Ascending aorta (tissue), 2 donors: ENCODE results near the gene GPALPP1. TPM values are rescaled to one million over a fixed set of nuclear protein-coding genes. Genes with fewer than 3 reads are reported as not detected.
A peak's percentile ranks its signal among the peaks of the same experiment; 100 is the strongest.
"Not testable (repeated sequence)": the region's sequence is repeated elsewhere in the genome, so short reads cannot be mapped to it uniquely, and the experiment has no call there.

Source experiments
- DNase-seq, 2 donors: peaks; one replicate each; pipeline ENCODE4 v3.0.0-alpha.2; 2019; ENCODE audit warnings: low spot score in 2 of 2
- H3K27ac ChIP-seq, 2 donors: fragments of 200-600 bp; sonication (generic); one replicate each; pipeline ENCODE4 v1.5.1; 2016 to 2017; ENCODE audit warnings: mild to moderate bottlenecking in 1 of 2
- H3K27me3 ChIP-seq: fragments of 200-600 bp; sonication (generic); one replicate; pipeline ENCODE4 v1.5.1; 2017
- H3K36me3 ChIP-seq, 2 donors: fragments of 200-600 bp; sonication (generic); one replicate each; pipeline ENCODE4 v1.5.1; 2016
- H3K4me1 ChIP-seq, 2 donors: fragments of 200-600 bp; sonication (generic); one replicate each; pipeline ENCODE4 v1.5.1; 2016 to 2017; ENCODE audit warnings: mild to moderate bottlenecking in 1 of 2
- H3K4me3 ChIP-seq, 2 donors: fragments of 200-600 bp; sonication (generic); one replicate each; pipeline ENCODE4 v1.5.1; 2016 to 2017; ENCODE audit warnings: mild to moderate bottlenecking in 1 of 2
- H3K9me3 ChIP-seq, 2 donors: fragments of 200-600 bp; sonication (generic); one replicate each; pipeline ENCODE4 v1.5.1; 2016
- intact Hi-C: fragments of 100-400 bp; cut with DNase I; formaldehyde crosslinking; loops from one replicate; pipeline ENCODE4 v1.15.1; 2023
- total RNA-seq: library from RNA; depleted of rRNA; stranded (reverse); fragments of >200 nt; gene quantifications from one replicate; pipeline ENCODE4 v1.1.0, GENCODE V29; 2016
- TF ChIP-seq, protein P1 (sequence below), 3 experiments: fragments of 200-600 bp in 2 of 3; fragments of 450-650 bp in 1 of 3; sonication (generic) in 2 of 3; IDR thresholded peaks; one replicate each; pipeline ENCODE4 v1.5.1; 2016 to 2019; ENCODE audit warnings: antibody characterized with exemption in 3 of 3, mild to moderate bottlenecking in 1 of 3, moderate library complexity in 1 of 3

Gene GPALPP1
- total RNA-seq, 1 donor from 2014 or later: 10.3 TPM

DNA sequence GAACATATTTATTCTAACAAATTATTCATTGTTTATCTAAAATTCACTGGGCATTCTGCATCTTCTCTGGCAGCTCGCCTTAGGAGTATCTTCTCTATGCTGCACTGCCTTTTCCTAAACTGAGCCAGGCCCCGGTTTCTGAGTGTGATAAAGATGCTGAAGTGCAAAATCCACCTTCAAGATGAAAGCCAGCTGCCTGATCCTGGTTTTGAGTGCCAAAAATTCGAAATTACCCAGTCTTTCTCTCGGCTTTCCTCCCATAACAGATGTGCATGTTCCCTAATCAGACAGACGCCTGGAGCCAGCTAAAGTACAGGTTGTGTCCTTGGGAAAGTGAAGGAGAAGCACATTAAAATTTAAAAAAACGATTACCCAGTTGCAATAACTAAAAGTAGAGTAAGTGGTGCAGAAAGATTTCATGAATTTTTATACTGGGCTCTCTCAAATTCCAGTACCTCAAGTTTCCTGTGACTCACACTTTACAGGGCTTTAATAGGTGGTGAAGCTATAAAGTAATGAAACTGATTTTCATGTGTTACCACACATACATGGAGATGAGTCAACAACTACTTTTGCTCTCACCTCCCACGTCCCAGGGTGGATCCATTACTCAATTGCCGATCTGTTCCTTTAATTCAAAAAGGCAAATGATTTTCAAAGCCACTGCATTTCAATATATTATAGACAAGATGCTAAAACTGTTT lies 66.0 kb downstream of the GPALPP1 start:
- Histone ChIP-seq H3K4me1 (peaks cover 0 to 5% of the 10 kb centered on the region in 2 donors), H3K4me3 (no peak overlapping the region), H3K36me3 (no peaks in the 10 kb centered on the region), H3K27me3 (no peaks in the 10 kb centered on the region), H3K27ac (peak overlapping the region; percentile 36 to 55), H3K9me3 (no peaks in the 10 kb centered on the region)
- TF ChIP-seq, protein P1, sequence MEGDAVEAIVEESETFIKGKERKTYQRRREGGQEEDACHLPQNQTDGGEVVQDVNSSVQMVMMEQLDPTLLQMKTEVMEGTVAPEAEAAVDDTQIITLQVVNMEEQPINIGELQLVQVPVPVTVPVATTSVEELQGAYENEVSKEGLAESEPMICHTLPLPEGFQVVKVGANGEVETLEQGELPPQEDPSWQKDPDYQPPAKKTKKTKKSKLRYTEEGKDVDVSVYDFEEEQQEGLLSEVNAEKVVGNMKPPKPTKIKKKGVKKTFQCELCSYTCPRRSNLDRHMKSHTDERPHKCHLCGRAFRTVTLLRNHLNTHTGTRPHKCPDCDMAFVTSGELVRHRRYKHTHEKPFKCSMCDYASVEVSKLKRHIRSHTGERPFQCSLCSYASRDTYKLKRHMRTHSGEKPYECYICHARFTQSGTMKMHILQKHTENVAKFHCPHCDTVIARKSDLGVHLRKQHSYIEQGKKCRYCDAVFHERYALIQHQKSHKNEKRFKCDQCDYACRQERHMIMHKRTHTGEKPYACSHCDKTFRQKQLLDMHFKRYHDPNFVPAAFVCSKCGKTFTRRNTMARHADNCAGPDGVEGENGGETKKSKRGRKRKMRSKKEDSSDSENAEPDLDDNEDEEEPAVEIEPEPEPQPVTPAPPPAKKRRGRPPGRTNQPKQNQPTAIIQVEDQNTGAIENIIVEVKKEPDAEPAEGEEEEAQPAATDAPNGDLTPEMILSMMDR (IDR thresholded peaks at IDR 0.05): no peak
- intact Hi-C loops: no loop called here
- DNase-seq: no peak

DNA sequence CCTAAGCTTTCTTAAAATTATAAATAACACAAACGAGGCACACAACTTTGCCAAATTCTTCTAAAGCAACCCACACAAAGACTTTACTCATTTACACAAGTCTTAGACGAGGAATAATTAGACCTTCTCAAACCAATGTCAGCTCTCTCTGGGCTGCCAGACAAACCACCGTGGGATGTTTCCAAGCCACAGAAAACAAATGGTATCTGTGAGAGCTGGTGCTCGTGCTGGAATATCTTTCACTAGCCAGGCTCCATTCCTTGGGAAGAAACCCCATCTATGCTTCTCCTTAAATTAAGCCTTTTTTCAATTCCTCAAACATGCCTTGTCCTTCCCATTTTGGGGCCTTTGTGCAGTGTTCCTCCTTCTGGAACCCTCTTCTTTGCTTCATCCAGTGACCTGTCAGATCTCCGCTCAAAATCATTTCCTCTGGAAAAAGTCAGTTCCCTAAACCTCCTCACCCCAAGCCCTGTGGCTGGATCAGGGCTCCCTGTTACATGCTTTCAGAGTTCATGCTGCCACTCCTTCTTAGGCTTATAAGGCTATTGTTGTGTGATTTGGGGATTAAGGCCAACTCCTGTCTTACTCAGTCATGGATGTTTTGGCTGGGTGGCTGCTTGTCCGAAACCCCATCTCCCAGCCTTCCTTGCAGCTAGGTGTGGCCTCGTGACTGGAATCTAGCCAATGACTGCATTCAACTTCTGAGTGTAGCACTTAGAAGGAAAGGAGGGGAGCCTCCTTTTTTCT lies 66.7 kb downstream of the GPALPP1 start:
- H3K4me1 ChIP-seq: peaks cover 0 to 5% of the 10 kb centered on the region in 2 donors
- no peak overlapping the region for H3K4me3 ChIP-seq
- no peaks in the 10 kb centered on the region for H3K36me3 ChIP-seq
- intact Hi-C loops: no loop called here
- no peak for DNase-seq
- H3K27me3 ChIP-seq: no peaks in the 10 kb centered on the region
- peak overlapping the region; percentile 36 to 55 for H3K27ac ChIP-seq
- H3K9me3 ChIP-seq: no peaks in the 10 kb centered on the region
- TF ChIP-seq, protein P1 (IDR thresholded peaks at IDR 0.05): no peak

DNA sequence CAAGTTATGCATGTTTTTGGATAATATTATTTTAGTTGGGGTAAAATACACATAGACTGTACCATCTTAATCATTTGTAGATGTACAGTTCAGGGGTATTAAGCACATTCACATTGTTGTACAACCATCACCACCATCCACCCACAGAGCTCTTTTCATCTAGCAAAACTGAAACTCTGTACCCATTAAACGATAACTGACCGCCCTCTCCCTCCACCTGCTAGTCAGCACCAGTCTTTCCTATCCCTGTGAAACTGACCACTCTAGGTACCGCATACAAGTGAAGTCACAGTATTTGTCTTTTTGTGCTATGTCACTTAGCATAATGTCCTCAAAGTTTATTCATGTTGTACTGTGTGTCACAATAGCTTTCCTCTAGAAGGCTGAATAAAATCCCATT lies 70.7 kb downstream of the GPALPP1 start:
- H3K4me3 ChIP-seq: no peak overlapping the region
- no peak overlapping the region for H3K27ac ChIP-seq
- intact Hi-C loops: no loop called here
- H3K9me3 ChIP-seq: no peaks in the 10 kb centered on the region
- H3K36me3 ChIP-seq: no peaks in the 10 kb centered on the region
- H3K27me3 ChIP-seq: no peaks in the 10 kb centered on the region
- H3K4me1 ChIP-seq: peaks cover 0 to 5% of the 10 kb centered on the region in 2 donors
- TF ChIP-seq, protein P1 (IDR thresholded peaks at IDR 0.05): no peak
- DNase-seq: no peak

DNA sequence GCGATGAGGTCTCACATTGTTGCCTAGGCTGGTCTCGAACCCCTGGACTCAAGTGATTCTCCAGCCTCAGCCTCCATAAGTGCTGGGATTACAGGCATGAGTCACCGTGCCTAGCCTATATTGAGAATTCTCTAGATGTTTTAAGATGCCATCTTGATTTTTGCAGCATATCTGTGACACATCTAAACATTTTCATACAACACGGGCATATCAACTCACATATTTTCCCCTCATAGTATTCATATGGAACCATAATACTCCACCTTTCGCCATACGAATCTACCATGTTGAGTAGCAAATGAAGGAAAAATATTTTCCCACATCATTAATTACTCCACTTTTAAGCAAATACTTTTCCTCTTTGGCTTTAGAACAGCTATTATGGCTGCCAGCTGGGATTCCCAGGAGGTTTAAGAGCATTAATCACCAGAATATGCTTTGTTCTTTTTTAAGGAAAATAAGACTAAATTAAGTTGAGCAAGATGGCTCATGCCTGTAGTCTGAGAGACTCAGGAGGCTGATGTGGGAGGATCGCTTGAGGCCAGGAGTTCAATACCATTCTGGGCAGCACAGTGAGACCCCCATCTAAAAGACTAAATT lies 74.0 kb downstream of the GPALPP1 start:
- Histone ChIP-seq H3K4me1 (no peaks in the 10 kb centered on the region), H3K27ac (no peak overlapping the region), H3K9me3 (no peaks in the 10 kb centered on the region), H3K27me3 (no peaks in the 10 kb centered on the region), H3K4me3 (no peak overlapping the region), H3K36me3 (no peaks in the 10 kb centered on the region)
- DNase-seq: no peak
- TF ChIP-seq, protein P1 (IDR thresholded peaks at IDR 0.05): no peak
- intact Hi-C loops: no loop called here

DNA sequence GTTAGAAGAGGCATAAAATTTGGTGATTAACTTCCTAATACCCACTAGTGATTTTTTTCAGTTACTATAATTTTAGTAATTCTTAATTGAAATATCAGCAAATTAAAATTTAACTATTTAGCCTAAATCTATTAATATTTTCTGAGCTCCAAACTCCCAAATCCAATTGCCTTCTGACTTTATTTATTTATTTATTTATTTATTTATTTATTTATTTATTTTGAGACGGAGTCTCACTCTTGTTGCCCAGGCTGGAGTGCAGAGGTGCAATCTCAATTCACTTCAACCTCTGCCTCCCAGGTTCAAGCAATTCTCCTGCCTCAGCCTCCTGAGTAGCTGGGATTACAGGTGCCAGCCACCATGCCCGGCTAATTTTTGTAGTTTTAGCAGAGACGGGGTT lies 74.6 kb downstream of the GPALPP1 start:
- H3K4me3 ChIP-seq, intact Hi-C loops, H3K36me3 ChIP-seq, DNase-seq, H3K4me1 ChIP-seq, H3K27ac ChIP-seq, H3K9me3 ChIP-seq, H3K27me3 ChIP-seq: not testable (repeated sequence)

DNA sequence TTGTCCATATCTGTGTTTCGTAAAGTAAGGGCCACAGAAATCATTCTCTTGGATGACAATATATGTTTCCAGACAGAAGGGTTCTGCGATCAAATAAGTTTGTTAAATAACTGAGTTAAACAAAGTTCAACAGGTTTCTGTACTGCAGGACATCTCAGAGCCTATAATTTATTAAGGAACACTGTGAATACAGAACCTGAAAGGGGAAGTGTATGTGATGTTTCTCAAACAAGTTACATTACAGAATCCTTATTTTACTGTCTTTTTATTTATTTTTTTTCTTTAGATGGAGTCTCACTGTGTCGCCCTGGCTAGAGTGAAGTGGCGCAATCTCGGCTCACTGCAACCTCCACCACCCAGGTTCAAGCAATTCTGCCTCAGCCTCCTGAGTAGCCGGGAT lies 75.6 kb downstream of the GPALPP1 start:
- TF ChIP-seq, protein P1 (IDR thresholded peaks at IDR 0.05): no peak
- Histone ChIP-seq H3K9me3 (no peaks in the 10 kb centered on the region), H3K27ac (no peak overlapping the region), H3K4me3 (no peak overlapping the region), H3K4me1 (no peaks in the 10 kb centered on the region), H3K36me3 (no peaks in the 10 kb centered on the region), H3K27me3 (no peaks in the 10 kb centered on the region)
- no peak for DNase-seq
- intact Hi-C loops: no loop called here
